Fibroblast of lung (primary cell): ENCODE measurements around the gene RNF152. TPM values are rescaled to one million over a fixed set of nuclear protein-coding genes. Genes with fewer than 3 reads are reported as not detected.

Source experiments
- DNase-seq, 2 donors: peaks; one replicate each; pipeline versions ENCODE4 v3.0.0 to v3.0.0-alpha.2; 2010; ENCODE audit warnings: low read depth in 2 of 2
- H2AFZ ChIP-seq: 2 replicates; pipeline ENCODE4 v1.5.1; 2012; ENCODE audit warnings: low read length, control low read depth, inconsistent platforms
- H3K27ac ChIP-seq: 2 replicates; pipeline ENCODE4 v1.5.1; 2011; ENCODE audit warnings: low read length, control low read depth; ENCODE audit not compliant: insufficient read depth
- H3K27me3 ChIP-seq: 2 replicates; pipeline ENCODE4 v1.5.1; 2011; ENCODE audit warnings: mild to moderate bottlenecking, low read length; ENCODE audit not compliant: control insufficient read depth, insufficient read depth
- H3K36me3 ChIP-seq: 2 replicates; pipeline ENCODE4 v1.5.1; 2011; ENCODE audit warnings: low read length; ENCODE audit not compliant: control insufficient read depth, insufficient read depth
- H3K4me1 ChIP-seq: 2 replicates; pipeline ENCODE4 v1.5.1; 2011; ENCODE audit warnings: low read length; ENCODE audit not compliant: control insufficient read depth, insufficient read depth; ENCODE audit errors: extremely low read depth
- H3K4me2 ChIP-seq: 2 replicates; pipeline ENCODE4 v1.5.1; 2011; ENCODE audit warnings: low read length, control low read depth; ENCODE audit not compliant: insufficient read depth; ENCODE audit errors: extremely low read depth
- H3K4me3 ChIP-seq, 4 experiments: fragments of 200-600 bp in 1 of 4; sonication (generic) in 1 of 4; replicated peaks in 1 of 4; 2 replicates each; pipeline ENCODE4 v1.5.1; 2011 to 2016; ENCODE audit warnings: low read length in 4 of 4, low read depth in 3 of 4, mild to moderate bottlenecking in 3 of 4, control low read depth in 2 of 4, inconsistent platforms in 1 of 4, mixed read lengths in 1 of 4; ENCODE audit not compliant: insufficient read depth in 1 of 4; ENCODE audit errors: control extremely low read depth in 1 of 4
- H3K79me2 ChIP-seq: 2 replicates; pipeline ENCODE4 v1.5.1; 2012; ENCODE audit warnings: mild to moderate bottlenecking, low read length, inconsistent platforms; ENCODE audit not compliant: control insufficient read depth, insufficient read depth
- H3K9ac ChIP-seq: 2 replicates; pipeline ENCODE4 v1.5.1; 2011; ENCODE audit warnings: mild to moderate bottlenecking, low read length, control low read depth; ENCODE audit not compliant: insufficient read depth
- H3K9me3 ChIP-seq: 2 replicates; pipeline ENCODE4 v1.5.1; 2012; ENCODE audit warnings: low read depth, low read length; ENCODE audit not compliant: control insufficient read depth, insufficient read depth
- H4K20me1 ChIP-seq: 2 replicates; pipeline ENCODE4 v1.5.1; 2011; ENCODE audit warnings: low read length; ENCODE audit not compliant: control insufficient read depth, insufficient read depth; ENCODE audit errors: extremely low read depth
- EZH2 ChIP-seq: IDR thresholded peaks from 2 replicates; pipeline ENCODE4 v1.5.1; 2012; ENCODE audit warnings: low read length, control low read depth, mild to moderate bottlenecking; ENCODE audit errors: missing control alignments
- polyA plus RNA-seq, 2 donors: library from polyadenylated mRNA; depleted of rRNA in 1 of 2; stranded (reverse) in 1 of 2; unstranded in 1 of 2; fragments of >200 nt; gene quantifications; 2 replicates each; pipeline ENCODE4 v1.2.1, GENCODE V29; 2011 to 2012; ENCODE audit warnings: missing spikeins in 1 of 2
- total RNA-seq: library from RNA; depleted of rRNA; stranded (reverse); fragments of >200 nt; gene quantifications from 2 replicates; pipeline ENCODE4 v1.2.1, GENCODE V29; 2014
- TF ChIP-seq, protein P1 (sequence below), 2 donors: IDR thresholded peaks in 1 of 2; conservative IDR thresholded peaks in 1 of 2; 1 replicate in 1 of 2; 2 replicates in 1 of 2; pipeline ENCODE4 v1.5.1; 2011 to 2012; ENCODE audit warnings: low read length in 2 of 2, control low read depth in 1 of 2, inconsistent platforms in 1 of 2, low read depth in 1 of 2, mild to moderate bottlenecking in 1 of 2

Gene RNF152
- total and polyA plus RNA-seq, 2 donors (not counting 1 experiment from before 2014, with no cell fraction given) = 20.0 to 24.4 TPM

DNA sequence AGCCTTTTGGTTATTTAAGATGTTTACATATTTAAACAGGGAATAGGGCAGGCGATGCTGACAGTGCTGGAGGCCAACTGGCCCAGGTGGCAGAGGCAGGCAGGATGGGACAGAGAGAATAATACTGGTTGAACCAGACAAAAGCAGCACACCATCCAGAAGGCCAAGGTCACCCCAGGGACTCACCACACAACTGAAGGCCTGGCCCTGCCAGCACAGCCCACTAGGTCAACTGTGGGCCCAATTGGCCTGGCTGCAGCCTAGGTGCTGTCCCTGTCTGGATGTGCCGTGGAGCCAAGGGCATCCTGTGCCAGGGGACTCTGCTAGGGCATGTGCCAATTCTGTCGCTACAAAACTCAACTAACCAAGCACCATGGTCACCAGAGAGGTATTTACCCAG, 69.2 kb downstream of the RNF152 start:
- peaks cover 5% of the 10 kb centered on the region for H3K79me2 ChIP-seq
- no peak overlapping the region for H3K9ac ChIP-seq
- TF ChIP-seq EZH2 = no peak
- TF ChIP-seq, protein P1, sequence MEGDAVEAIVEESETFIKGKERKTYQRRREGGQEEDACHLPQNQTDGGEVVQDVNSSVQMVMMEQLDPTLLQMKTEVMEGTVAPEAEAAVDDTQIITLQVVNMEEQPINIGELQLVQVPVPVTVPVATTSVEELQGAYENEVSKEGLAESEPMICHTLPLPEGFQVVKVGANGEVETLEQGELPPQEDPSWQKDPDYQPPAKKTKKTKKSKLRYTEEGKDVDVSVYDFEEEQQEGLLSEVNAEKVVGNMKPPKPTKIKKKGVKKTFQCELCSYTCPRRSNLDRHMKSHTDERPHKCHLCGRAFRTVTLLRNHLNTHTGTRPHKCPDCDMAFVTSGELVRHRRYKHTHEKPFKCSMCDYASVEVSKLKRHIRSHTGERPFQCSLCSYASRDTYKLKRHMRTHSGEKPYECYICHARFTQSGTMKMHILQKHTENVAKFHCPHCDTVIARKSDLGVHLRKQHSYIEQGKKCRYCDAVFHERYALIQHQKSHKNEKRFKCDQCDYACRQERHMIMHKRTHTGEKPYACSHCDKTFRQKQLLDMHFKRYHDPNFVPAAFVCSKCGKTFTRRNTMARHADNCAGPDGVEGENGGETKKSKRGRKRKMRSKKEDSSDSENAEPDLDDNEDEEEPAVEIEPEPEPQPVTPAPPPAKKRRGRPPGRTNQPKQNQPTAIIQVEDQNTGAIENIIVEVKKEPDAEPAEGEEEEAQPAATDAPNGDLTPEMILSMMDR (conservative IDR thresholded peaks at IDR 0.05 in 1 of 2, IDR thresholded peaks at IDR 0.05 in 1 of 2; ENCODE audit: low read depth in 1 of 2, low read length in 2 of 2) = no peak
- DNase-seq = no peak
- no peaks in the 10 kb centered on the region for H3K9me3 ChIP-seq
- H3K4me2 ChIP-seq = no peak overlapping the region
- no peak overlapping the region for H2AFZ ChIP-seq
- no peaks in the 10 kb centered on the region for H4K20me1 ChIP-seq
- H3K36me3 ChIP-seq = no peaks in the 10 kb centered on the region
- no peak overlapping the region for H3K4me3 ChIP-seq
- H3K27me3 ChIP-seq = no peaks in the 10 kb centered on the region
- H3K27ac ChIP-seq = no peak overlapping the region
- no peaks in the 10 kb centered on the region for H3K4me1 ChIP-seq

DNA sequence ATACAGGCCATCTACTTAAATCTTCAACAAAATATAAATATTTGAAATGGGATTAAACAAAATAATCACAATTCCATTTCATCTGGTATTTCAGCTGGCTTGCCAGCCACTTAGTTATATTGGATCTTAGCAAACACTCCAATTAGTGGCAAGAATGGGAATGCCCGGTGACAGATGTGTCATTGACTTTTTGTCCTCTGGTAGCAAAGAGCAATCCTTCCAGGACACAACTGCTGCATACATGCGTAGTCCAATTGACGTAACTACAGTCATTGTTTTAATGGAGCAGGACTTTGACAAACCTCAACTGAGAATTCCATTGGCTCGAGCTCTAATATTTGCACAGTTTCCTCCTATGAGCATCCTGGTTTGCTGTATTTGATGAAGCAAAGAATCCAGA, 69.9 kb downstream of the RNF152 start:
- no peak for DNase-seq
- Histone ChIP-seq H3K27ac (no peak overlapping the region), H2AFZ (no peak overlapping the region), H3K4me3 (no peak overlapping the region), H3K9me3 (no peaks in the 10 kb centered on the region), H3K79me2 (peaks cover 5% of the 10 kb centered on the region), H3K4me1 (no peaks in the 10 kb centered on the region), H3K27me3 (no peaks in the 10 kb centered on the region), H3K9ac (no peak overlapping the region), H4K20me1 (no peaks in the 10 kb centered on the region), H3K36me3 (no peaks in the 10 kb centered on the region), H3K4me2 (no peak overlapping the region)
- no peak for TF ChIP-seq EZH2
- TF ChIP-seq, protein P1 (conservative IDR thresholded peaks at IDR 0.05 in 1 of 2, IDR thresholded peaks at IDR 0.05 in 1 of 2; ENCODE audit: low read depth in 1 of 2, low read length in 2 of 2) = no peak

DNA sequence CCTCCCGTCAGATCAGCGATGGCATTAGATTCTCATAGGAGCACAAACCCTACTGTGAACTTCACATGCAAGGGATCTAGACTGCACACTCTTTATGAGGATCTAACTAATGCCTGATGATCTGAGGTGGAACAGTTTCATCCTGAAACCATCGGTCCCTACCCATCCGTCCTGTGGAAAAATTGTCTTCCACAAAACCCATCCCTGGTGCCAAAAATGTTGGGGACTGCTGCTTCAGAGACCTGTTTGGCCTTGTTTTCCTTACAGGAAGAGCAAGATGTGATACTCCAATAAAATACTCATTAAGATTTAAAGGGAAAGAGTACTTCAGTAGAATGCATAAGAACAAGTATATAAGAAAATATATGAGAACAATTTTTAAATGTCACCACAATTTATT, 71.1 kb downstream of the RNF152 start:
- no peak for DNase-seq
- TF ChIP-seq EZH2 = no peak
- TF ChIP-seq, protein P1 (conservative IDR thresholded peaks at IDR 0.05 in 1 of 2, IDR thresholded peaks at IDR 0.05 in 1 of 2; ENCODE audit: low read depth in 1 of 2, low read length in 2 of 2) = no peak
- no peaks in the 10 kb centered on the region for H3K36me3 ChIP-seq
- H3K4me1 ChIP-seq = peaks cover 2% of the 10 kb centered on the region
- no peak overlapping the region for H3K4me2 ChIP-seq
- H3K79me2 ChIP-seq = peaks cover 5% of the 10 kb centered on the region
- no peaks in the 10 kb centered on the region for H3K9me3 ChIP-seq
- H4K20me1 ChIP-seq = no peaks in the 10 kb centered on the region
- H3K9ac ChIP-seq = no peak overlapping the region
- no peaks in the 10 kb centered on the region for H3K27me3 ChIP-seq
- H2AFZ ChIP-seq = no peak overlapping the region
- H3K27ac ChIP-seq = no peak overlapping the region
- H3K4me3 ChIP-seq = no peak overlapping the region
